ENCODE data around the gene PRKAA1.
"Not testable (repeated sequence)": the region's sequence is repeated elsewhere in the genome, so short reads cannot be mapped to it uniquely, and the experiment has no call there.

The PRKAA1 gene

GRCh38 chr5:40825461-40826043 is 27.4 kb upstream of the PRKAA1 start:
- not testable (repeated sequence) for DNase-seq

- no peak for DNase-seq
Observed at GRCh38 chr5:40823459-40823858, 25.3 kb upstream of the PRKAA1 start.

GRCh38 chr5:40813698-40814281 is 15.6 kb upstream of the PRKAA1 start:
- DNase-seq = peak; percentile 81

- DNase-seq = no peak
Observed at GRCh38 chr5:40812125-40812524, 14.0 kb upstream of the PRKAA1 start.

GRCh38 chr5:40801771-40802562 is 3.8 kb upstream of the PRKAA1 start:
- DNase-seq = no peak

GRCh38 chr5:40799258-40799657 is 1.1 kb upstream of the PRKAA1 start:
- DNase-seq = no peak

- no peak for DNase-seq
Observed at GRCh38 chr5:40798801-40799210, 632 bp upstream of the PRKAA1 start.

- DNase-seq = peak; percentile 83
Observed at GRCh38 chr5:40797273-40798011, 732 bp downstream of the PRKAA1 start.

- no peak for DNase-seq
Observed at GRCh38 chr5:40796487-40796889, 1.7 kb downstream of the PRKAA1 start.

- not testable (repeated sequence) for DNase-seq
Observed at GRCh38 chr5:40794877-40795276, 3.3 kb downstream of the PRKAA1 start.

GRCh38 chr5:40794340-40794739 is 3.8 kb downstream of the PRKAA1 start:
- DNase-seq = not testable (repeated sequence)

- not testable (repeated sequence) for DNase-seq
Observed at GRCh38 chr5:40792691-40793090, 5.5 kb downstream of the PRKAA1 start.

GRCh38 chr5:40791715-40792139 is 6.4 kb downstream of the PRKAA1 start:
- no peak for DNase-seq

- no peak for DNase-seq
Observed at GRCh38 chr5:40790947-40791593, 7.1 kb downstream of the PRKAA1 start.

GRCh38 chr5:40788941-40789340 is 9.2 kb downstream of the PRKAA1 start:
- not testable (repeated sequence) for DNase-seq

GRCh38 chr5:40787986-40788385 is 10.2 kb downstream of the PRKAA1 start:
- DNase-seq = no peak

- not testable (repeated sequence) for DNase-seq
Observed at GRCh38 chr5:40786664-40787063, 11.5 kb downstream of the PRKAA1 start.

GRCh38 chr5:40784916-40785315 is 13.3 kb downstream of the PRKAA1 start:
- no peak for DNase-seq

- DNase-seq = no peak
Observed at GRCh38 chr5:40784027-40784653, 14.0 kb downstream of the PRKAA1 start.

- no peak for DNase-seq
Observed at GRCh38 chr5:40781843-40782409, 16.2 kb downstream of the PRKAA1 start.

GRCh38 chr5:40780858-40781257 is 17.3 kb downstream of the PRKAA1 start:
- DNase-seq = no peak

- no peak for DNase-seq
Observed at GRCh38 chr5:40780199-40780598, 18.0 kb downstream of the PRKAA1 start.
